WTC11 (cell line): ENCODE results near the gene TDRD1. TPM values are rescaled to one million over a fixed set of nuclear protein-coding genes. Genes with fewer than 3 reads are reported as not detected.

Experiments
- ATAC-seq: fragments of 200-7000 bp; cut with Tn5 transposase; 2 replicates; pipeline ENCODE4 v1.10.0; 2021; ENCODE audit warnings: mild to moderate bottlenecking, moderate library complexity
- CTCF ChIA-PET: fragments of 300-600 bp; sonication (Branson Sonifier 250); formaldehyde crosslinking; loops from one replicate; lab custom pipeline; 2021; ENCODE audit warnings: antibody characterized with exemption; lab: Charles Lee
- POLR2A ChIA-PET: fragments of 350-600 bp; sonication (Branson Sonifier 250); formaldehyde crosslinking; loops from one replicate; lab custom pipeline; 2021; ENCODE audit warnings: antibody characterized with exemption; lab: Charles Lee
- DNase-seq: peaks from one replicate; pipeline ENCODE4 v3.0.0; 2021; ENCODE audit warnings: low spot score
- H3K27ac Mint-ChIP-seq: 2 replicates; pipeline ENCODE4 v1.8.0; 2021; ENCODE audit warnings: mixed read lengths
- H3K27me3 Mint-ChIP-seq: 2 replicates; pipeline ENCODE4 v1.8.0; 2021; ENCODE audit warnings: low read depth, mild to moderate bottlenecking, moderate library complexity, mixed read lengths
- H3K36me3 Mint-ChIP-seq: 2 replicates; pipeline ENCODE4 v1.8.0; 2021; ENCODE audit warnings: mixed read lengths
- H3K4me1 Mint-ChIP-seq: 2 replicates; pipeline ENCODE4 v1.8.0; 2022; ENCODE audit warnings: mixed read lengths
- H3K4me3 Mint-ChIP-seq: 2 replicates; pipeline ENCODE4 v1.8.0; 2021; ENCODE audit warnings: mild to moderate bottlenecking, moderate library complexity, mixed read lengths
- H3K9me3 Mint-ChIP-seq: 2 replicates; pipeline ENCODE4 v1.8.0; 2021; ENCODE audit warnings: mixed read lengths
- AFF4 ChIP-seq: sonication (generic); formaldehyde crosslinking; IDR thresholded peaks from 2 replicates; pipeline ENCODE4 v1.8.1; 2023; ENCODE audit warnings: mild to moderate bottlenecking, missing genetic modification reagents, borderline replicate concordance
- AR ChIP-seq: fragments of 250-450 bp; sonication (Bioruptor Pico); IDR thresholded peaks from 2 replicates; pipeline ENCODE4 v1.9.0; 2021; ENCODE audit warnings: mild to moderate bottlenecking
- ATF3 ChIP-seq: sonication (generic); formaldehyde crosslinking; conservative IDR thresholded peaks from 2 replicates; pipeline ENCODE4 v1.8.1; 2022; ENCODE audit warnings: mild to moderate bottlenecking, missing genetic modification reagents
- CREB1 ChIP-seq: sonication (generic); formaldehyde crosslinking; IDR thresholded peaks from 2 replicates; pipeline ENCODE4 v1.8.0; 2023; ENCODE audit warnings: mild to moderate bottlenecking, missing genetic modification reagents
- E2F1 ChIP-seq: sonication (generic); formaldehyde crosslinking; IDR thresholded peaks from 2 replicates; pipeline ENCODE4 v1.8.0; 2022; ENCODE audit warnings: mild to moderate bottlenecking, missing genetic modification reagents
- ELF4 ChIP-seq: sonication (generic); formaldehyde crosslinking; IDR thresholded peaks from 2 replicates; pipeline ENCODE4 v1.8.1; 2022; ENCODE audit warnings: low read depth, mild to moderate bottlenecking, moderate library complexity, missing genetic modification reagents
- PRRX2 ChIP-seq: fragments of 250-450 bp; sonication (Bioruptor Pico); IDR thresholded peaks from 2 replicates; pipeline ENCODE4 v1.8.0; 2021; ENCODE audit warnings: mild to moderate bottlenecking
- RORB ChIP-seq: fragments of 250-450 bp; sonication (Bioruptor Pico); IDR thresholded peaks from 2 replicates; pipeline ENCODE4 v1.9.0; 2021; ENCODE audit warnings: mild to moderate bottlenecking
- TEAD4 ChIP-seq: sonication (generic); formaldehyde crosslinking; IDR thresholded peaks from 2 replicates; pipeline ENCODE4 v1.8.0; 2022; ENCODE audit warnings: mild to moderate bottlenecking, missing genetic modification reagents
- ZBTB21 ChIP-seq: sonication (generic); formaldehyde crosslinking; IDR thresholded peaks from 2 replicates; pipeline ENCODE4 v1.8.1; 2023; ENCODE audit warnings: mild to moderate bottlenecking, missing genetic modification reagents, borderline replicate concordance
- ZBTB43 ChIP-seq: sonication (generic); formaldehyde crosslinking; IDR thresholded peaks from 2 replicates; pipeline ENCODE4 v1.8.1; 2023; ENCODE audit warnings: mild to moderate bottlenecking, missing genetic modification reagents
- ZNF423 ChIP-seq: fragments of 250-450 bp; sonication (Bioruptor Pico); IDR thresholded peaks from 2 replicates; pipeline ENCODE4 v2.1.2; 2022; ENCODE audit warnings: mild to moderate bottlenecking, moderate library complexity
- ZNF532 ChIP-seq: fragments of 250-450 bp; sonication (Bioruptor Pico); IDR thresholded peaks from 2 replicates; pipeline ENCODE4 v1.9.0; 2021; ENCODE audit warnings: mild to moderate bottlenecking, borderline replicate concordance
- ZNF671 ChIP-seq: fragments of 250-450 bp; sonication (Bioruptor Pico); IDR thresholded peaks from 2 replicates; pipeline ENCODE4 v1.8.0; 2021; ENCODE audit warnings: mild to moderate bottlenecking
- total RNA-seq: library from RNA; stranded (reverse); gene quantifications from 3 replicates; pipeline ENCODE4 v1.2.3, GENCODE V29; 2021

Gene TDRD1
- total RNA-seq, 1 experiment from 2014 or later: 0.70 TPM

GRCh38 chr10:114260366-114260765 lies 81.2 kb downstream of the TDRD1 start:
- TF ChIP-seq ATF3 (CRISPR knock-in tag) (no peak), ZNF423 (no peak), ZNF671 (CRISPR knock-in tag) (no peak), PRRX2 (no peak), ZBTB21 (CRISPR knock-in tag) (no peak), RORB (CRISPR knock-in tag) (no peak), ZBTB43 (CRISPR knock-in tag) (no peak), TEAD4 (CRISPR knock-in tag) (no peak), AR (CRISPR knock-in tag) (no peak), AFF4 (CRISPR knock-in tag) (no peak), ELF4 (CRISPR knock-in tag) (no peak), CREB1 (no peak), ZNF532 (CRISPR knock-in tag) (no peak), E2F1 (CRISPR knock-in tag) (no peak)
- ATAC-seq: no peak
- peaks cover 1% of the 10 kb centered on the region; the same call in 1 of the 2 replicates for H3K9me3 Mint-ChIP-seq
- H3K36me3 Mint-ChIP-seq: peaks cover under 1% of the 10 kb centered on the region; the same call in 1 of the 2 replicates
- no peak overlapping the region for H3K27ac Mint-ChIP-seq
- DNase-seq: no peak
- H3K27me3 Mint-ChIP-seq: no peaks in the 10 kb centered on the region
- POLR2A ChIA-PET: no interaction called here
- no peak overlapping the region for H3K4me3 Mint-ChIP-seq
- CTCF ChIA-PET: no interaction called here
- peaks cover 14% of the 10 kb centered on the region for H3K4me1 Mint-ChIP-seq
